ENCODE measurements around the gene CHAC1.
"Not testable (repeated sequence)": the region's sequence is repeated elsewhere in the genome, so short reads cannot be mapped to it uniquely, and the experiment has no call there.

GRCh38 chr15:40954158-40954848 lies 1.0 kb downstream of the CHAC1 start:
- not testable (repeated sequence) for TF ChIP-seq CTCF (IDR thresholded peaks at IDR 0.05; ENCODE audit: low read length); EZH2 (IDR thresholded peaks at IDR 0.05; ENCODE audit: borderline replicate concordance, low read length)
